COLO668 (cell line): ENCODE results near the gene RPL26.

Experiments
- DNase-seq: peaks from one replicate; lab custom pipeline; 2025; ENCODE audit not compliant: unreplicated experiment; lab: John Stamatoyannopoulos, UW

The RPL26 gene

GRCh38 chr17:8383143-8383822 lies at the start of gene RPL26:
TSS of gene RPL26 (minus strand) at chr17:8383193. CDS start at chr17:8382310, 883 bp downstream.
- peak; percentile 93 for DNase-seq

- DNase-seq, result no peak
These were observed 48.0 kb upstream of the RPL26 start for GRCh38 chr17:8430966-8431365.

- no peak for DNase-seq
These were observed 43.8 kb upstream of the RPL26 start for GRCh38 chr17:8426802-8427201.

GRCh38 chr17:8426094-8426720 lies 43.2 kb upstream of the RPL26 start:
- DNase-seq, result peak; percentile 40

GRCh38 chr17:8421571-8421970 lies 38.6 kb upstream of the RPL26 start:
- no peak for DNase-seq

GRCh38 chr17:8420041-8420934 lies 37.3 kb upstream of the RPL26 start:
- no peak for DNase-seq

GRCh38 chr17:8419305-8419704 lies 36.3 kb upstream of the RPL26 start:
- no peak for DNase-seq

- DNase-seq, result no peak
These were observed 35.5 kb upstream of the RPL26 start for GRCh38 chr17:8418471-8418870.

GRCh38 chr17:8417806-8418205 lies 34.8 kb upstream of the RPL26 start:
- DNase-seq, result no peak

- no peak for DNase-seq
These were observed 30.9 kb upstream of the RPL26 start for GRCh38 chr17:8413938-8414337.

- DNase-seq, result no peak
These were observed 30.3 kb upstream of the RPL26 start for GRCh38 chr17:8413328-8413727.

- DNase-seq, result no peak
These were observed 29.1 kb upstream of the RPL26 start for GRCh38 chr17:8412089-8412488.

GRCh38 chr17:8410883-8411238 lies 27.9 kb upstream of the RPL26 start:
- DNase-seq, result no peak

GRCh38 chr17:8409966-8410882 lies 27.2 kb upstream of the RPL26 start:
- DNase-seq, result peak; percentile 80

GRCh38 chr17:8408371-8408770 lies 25.4 kb upstream of the RPL26 start:
- DNase-seq, result peak; percentile 15

GRCh38 chr17:8406174-8406573 lies 23.2 kb upstream of the RPL26 start:
- no peak for DNase-seq

- DNase-seq, result peak; percentile 6
These were observed 22.6 kb upstream of the RPL26 start for GRCh38 chr17:8405499-8406016.

- no peak for DNase-seq
These were observed 20.0 kb upstream of the RPL26 start for GRCh38 chr17:8402921-8403536.

GRCh38 chr17:8401107-8401506 lies 18.1 kb upstream of the RPL26 start:
- DNase-seq, result no peak

GRCh38 chr17:8398980-8399379 lies 16.0 kb upstream of the RPL26 start:
- DNase-seq, result no peak
